Measurements from ENCODE around the gene BARX2. TPM values are rescaled to one million over a fixed set of nuclear protein-coding genes. Genes with fewer than 3 reads are reported as not detected.

The BARX2 gene
- total and polyA plus RNA-seq, 12 donors, result 0.01 TPM; not detected in 11

DNA sequence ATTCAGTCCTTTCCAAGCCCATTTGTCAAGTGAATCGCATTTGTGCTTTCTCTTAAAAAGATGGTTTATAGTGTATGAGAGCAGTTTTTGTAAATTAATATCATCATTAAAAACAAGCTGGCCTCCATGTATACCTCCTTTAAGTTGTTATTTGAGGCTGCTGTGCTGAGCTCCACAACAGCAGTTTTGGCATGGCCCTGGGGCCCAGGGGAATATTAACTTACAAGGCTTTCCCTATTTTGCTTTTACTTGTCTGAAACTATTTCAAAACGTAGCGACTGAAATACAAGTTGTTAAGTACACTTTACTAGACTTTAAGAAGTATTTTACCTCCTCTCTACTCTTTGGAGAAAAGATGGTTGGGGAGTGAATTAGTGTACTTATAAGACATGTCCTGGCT lies 4.9 kb upstream of the BARX2 start:
- intact Hi-C loops (cut with DNase I), result loop anchor here in 1 of 10 donors (5.0 kb wide), 1 partner anchor 377 kb away; no protein-coding TSS in a partner anchor
- Histone ChIP-seq H3K27me3 (peaks cover 17 to 100% (median 97%) of the 10 kb centered on the region in 7 donors), H3K9me3 (no peaks in the 10 kb centered on the region), H3K36me3 (no peaks in the 10 kb centered on the region), H3K4me3 (no peak overlapping the region), H3K27ac (no peak overlapping the region), H3K4me1 (peaks cover 0 to 33% (median 25%) of the 10 kb centered on the region in 9 donors)
- no peak for ATAC-seq
- 75 to 78% methylated on average over 3 of the region's 3 CpGs for WGBS, 2 donors
- no peak for DNase-seq
- TF ChIP-seq, protein P1, sequence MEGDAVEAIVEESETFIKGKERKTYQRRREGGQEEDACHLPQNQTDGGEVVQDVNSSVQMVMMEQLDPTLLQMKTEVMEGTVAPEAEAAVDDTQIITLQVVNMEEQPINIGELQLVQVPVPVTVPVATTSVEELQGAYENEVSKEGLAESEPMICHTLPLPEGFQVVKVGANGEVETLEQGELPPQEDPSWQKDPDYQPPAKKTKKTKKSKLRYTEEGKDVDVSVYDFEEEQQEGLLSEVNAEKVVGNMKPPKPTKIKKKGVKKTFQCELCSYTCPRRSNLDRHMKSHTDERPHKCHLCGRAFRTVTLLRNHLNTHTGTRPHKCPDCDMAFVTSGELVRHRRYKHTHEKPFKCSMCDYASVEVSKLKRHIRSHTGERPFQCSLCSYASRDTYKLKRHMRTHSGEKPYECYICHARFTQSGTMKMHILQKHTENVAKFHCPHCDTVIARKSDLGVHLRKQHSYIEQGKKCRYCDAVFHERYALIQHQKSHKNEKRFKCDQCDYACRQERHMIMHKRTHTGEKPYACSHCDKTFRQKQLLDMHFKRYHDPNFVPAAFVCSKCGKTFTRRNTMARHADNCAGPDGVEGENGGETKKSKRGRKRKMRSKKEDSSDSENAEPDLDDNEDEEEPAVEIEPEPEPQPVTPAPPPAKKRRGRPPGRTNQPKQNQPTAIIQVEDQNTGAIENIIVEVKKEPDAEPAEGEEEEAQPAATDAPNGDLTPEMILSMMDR (IDR thresholded peaks at IDR 0.05), result no peak

DNA sequence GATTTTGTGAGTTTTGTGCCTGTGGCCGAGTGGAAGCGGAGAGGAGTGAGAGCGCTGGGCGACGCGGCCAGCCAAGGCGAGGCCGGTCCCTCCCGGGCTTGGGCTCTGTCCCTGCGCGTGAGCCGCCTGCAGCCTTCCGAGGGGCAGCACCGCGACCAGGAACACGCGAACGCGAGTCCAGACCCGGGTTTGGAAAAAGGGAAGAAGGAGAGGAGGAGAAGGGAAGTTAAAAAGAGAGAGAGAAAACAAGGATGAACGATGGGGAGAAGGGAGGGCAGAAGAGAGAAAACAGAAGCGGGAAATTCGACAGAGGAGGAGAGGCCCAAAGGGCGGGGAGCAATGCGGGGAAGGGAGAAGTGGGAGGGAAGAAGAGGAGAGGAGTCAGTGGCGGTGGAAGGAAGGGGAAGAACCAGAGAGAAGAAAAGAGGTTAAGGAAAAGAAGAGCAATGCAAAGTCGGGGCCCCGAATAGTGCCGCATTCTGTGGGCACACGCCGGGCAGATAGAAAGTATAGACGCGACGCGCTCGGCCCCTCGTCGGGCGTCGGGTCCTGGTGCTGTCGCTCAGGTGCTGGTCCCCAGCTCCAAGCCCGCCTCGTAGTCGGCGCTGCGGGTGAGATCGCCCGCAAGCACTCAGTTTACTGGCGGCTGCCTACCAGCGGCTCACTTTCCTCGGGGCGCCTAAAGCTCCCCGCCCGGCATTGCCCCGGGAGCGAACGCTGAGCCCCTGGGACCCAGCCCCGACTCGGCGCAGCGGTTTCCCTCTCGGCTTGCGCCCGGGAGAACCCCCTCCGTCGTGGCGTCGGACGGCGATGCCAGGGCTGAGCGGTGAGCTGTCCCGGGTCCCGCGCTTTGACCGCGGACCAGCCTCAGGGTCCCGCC lies 2.8 kb upstream of the BARX2 start:
- Histone ChIP-seq H3K9me3 (no peaks in the 10 kb centered on the region), H3K27ac (no peak overlapping the region), H3K4me3 (peak overlapping the region; percentile 5 to 44 (median 36)), H3K36me3 (no peaks in the 10 kb centered on the region), H3K4me1 (peaks cover 0 to 38% (median 25%) of the 10 kb centered on the region in 9 donors), H3K27me3 (peaks cover 25 to 100% (median 99%) of the 10 kb centered on the region in 7 donors)
- ATAC-seq, result peak in 1 of 8 donors; percentile 23
- 3% methylated on average over 77 of the region's 77 CpGs for WGBS, 2 donors
- DNase-seq, result no peak
- intact Hi-C loops (cut with DNase I), result loop anchor here in 1 of 10 donors (5.0 kb wide), 1 partner anchor 374 kb away; no protein-coding TSS in a partner anchor
- TF ChIP-seq, protein P1 (IDR thresholded peaks at IDR 0.05), result no peak

DNA sequence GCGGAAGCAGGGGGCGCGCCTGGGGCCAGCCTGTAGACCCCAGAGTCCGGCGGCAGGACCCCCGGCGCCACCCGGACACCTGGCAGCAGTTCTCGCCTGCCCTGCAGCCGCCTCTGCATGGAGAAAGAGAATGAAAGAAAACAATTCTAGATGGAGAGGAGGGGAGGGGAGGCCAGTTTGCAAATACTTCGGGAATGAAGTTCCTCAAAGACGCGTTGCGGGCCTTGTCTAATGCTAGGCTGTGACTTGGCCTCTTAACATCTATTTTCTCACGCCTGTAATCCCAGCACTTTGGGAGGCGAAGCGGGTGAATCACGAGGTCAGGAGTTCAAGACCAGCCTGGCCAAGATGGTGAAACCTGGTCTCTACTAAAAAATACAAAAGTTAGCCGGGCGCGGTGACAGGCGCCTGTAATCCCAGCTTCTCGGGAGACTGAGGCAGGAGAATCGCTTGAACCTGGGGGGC lies 2.1 kb upstream of the BARX2 start:
- no peak overlapping the region for H3K27ac ChIP-seq
- 3% methylated on average over 24 of the region's 24 CpGs for WGBS, 2 donors
- H3K9me3 ChIP-seq, result no peaks in the 10 kb centered on the region
- ATAC-seq, result no peak
- TF ChIP-seq, protein P1 (IDR thresholded peaks at IDR 0.05), result no peak
- H3K27me3 ChIP-seq, result peaks cover 29 to 100% (median 99%) of the 10 kb centered on the region in 7 donors
- no peaks in the 10 kb centered on the region for H3K36me3 ChIP-seq
- peak overlapping the region; percentile 5 to 44 (median 36) for H3K4me3 ChIP-seq
- intact Hi-C loops (cut with DNase I), result loop anchor here in 1 of 10 donors (5.0 kb wide), 1 partner anchor 374 kb away; no protein-coding TSS in a partner anchor
- DNase-seq, result no peak
- H3K4me1 ChIP-seq, result peaks cover 0 to 38% (median 25%) of the 10 kb centered on the region in 9 donors
